ENCODE data around the gene WDR26. TPM values are rescaled to one million over a fixed set of nuclear protein-coding genes. Genes with fewer than 3 reads are reported as not detected.
"Not testable (repeated sequence)": the region's sequence is repeated elsewhere in the genome, so short reads cannot be mapped to it uniquely, and the experiment has no call there.

Gene WDR26
- total RNA-seq, 1 donor from 2014 or later: 79.5 TPM

GRCh38 chr1:224357626-224358124, 76.9 kb downstream of the WDR26 start:
- peaks cover 21% of the 10 kb centered on the region for H3K4me1 Mint-ChIP-seq (ENCODE audit: low read depth)
- peaks cover 2% of the 10 kb centered on the region for H3K36me3 Mint-ChIP-seq (ENCODE audit: low read depth)
- DNase-seq (ENCODE audit: low spot score): no peak
- peak; percentile 9 for TF ChIP-seq CTCF (IDR thresholded peaks at IDR 0.05)
- H3K27ac Mint-ChIP-seq (ENCODE audit: unreplicated experiment): peak overlapping the region; percentile 92
- H3K9me3 Mint-ChIP-seq (ENCODE audit: low read depth): no peaks in the 10 kb centered on the region
- H3K4me3 Mint-ChIP-seq (ENCODE audit: unreplicated experiment): peak overlapping the region; percentile 88
- H3K27me3 Mint-ChIP-seq (ENCODE audit: low read depth): no peaks in the 10 kb centered on the region

- H3K36me3 Mint-ChIP-seq (ENCODE audit: low read depth): no peaks in the 10 kb centered on the region
- TF ChIP-seq CTCF (IDR thresholded peaks at IDR 0.05): peak; percentile 20
- H3K27me3 Mint-ChIP-seq (ENCODE audit: low read depth): no peaks in the 10 kb centered on the region
- peak within 1 kb of the TSS; percentile 88 for H3K4me3 Mint-ChIP-seq (ENCODE audit: unreplicated experiment)
- H3K27ac Mint-ChIP-seq (ENCODE audit: unreplicated experiment): peak within 1 kb of the TSS; percentile 92
- DNase-seq (ENCODE audit: low spot score): peak; percentile 96
- peaks cover 21% of the 10 kb centered on the region for H3K4me1 Mint-ChIP-seq (ENCODE audit: low read depth)
- no peaks in the 10 kb centered on the region for H3K9me3 Mint-ChIP-seq (ENCODE audit: low read depth)
These were observed 77.6 kb downstream of the WDR26 start, which contains the start of gene CNIH4 for GRCh38 chr1:224356685-224357625. CNIH4 (plus strand) TSS chr1:224356879; CDS start chr1:224356925, 46 bp downstream.

GRCh38 chr1:224353975-224354925, 80.3 kb downstream of the WDR26 start:
- H3K36me3 Mint-ChIP-seq (ENCODE audit: low read depth): no peaks in the 10 kb centered on the region
- H3K4me3 Mint-ChIP-seq (ENCODE audit: unreplicated experiment): no peak overlapping the region
- no peak for DNase-seq (ENCODE audit: low spot score)
- peaks cover 20% of the 10 kb centered on the region for H3K4me1 Mint-ChIP-seq (ENCODE audit: low read depth)
- TF ChIP-seq CTCF (IDR thresholded peaks at IDR 0.05): no peak
- no peaks in the 10 kb centered on the region for H3K9me3 Mint-ChIP-seq (ENCODE audit: low read depth)
- H3K27me3 Mint-ChIP-seq (ENCODE audit: low read depth): no peaks in the 10 kb centered on the region
- H3K27ac Mint-ChIP-seq (ENCODE audit: unreplicated experiment): no peak overlapping the region

- not testable (repeated sequence) for DNase-seq (ENCODE audit: low spot score); H3K36me3 Mint-ChIP-seq (ENCODE audit: low read depth)
These were observed 82.0 kb downstream of the WDR26 start for GRCh38 chr1:224352436-224353085.

GRCh38 chr1:224349716-224350115, 84.9 kb downstream of the WDR26 start:
- H3K4me3 Mint-ChIP-seq (ENCODE audit: unreplicated experiment); H3K27me3 Mint-ChIP-seq (ENCODE audit: low read depth): not testable (repeated sequence)

More at GRCh38 chr1:224352436-224353085, 82.0 kb downstream of the WDR26 start:
- H3K27ac Mint-ChIP-seq (ENCODE audit: unreplicated experiment); H3K4me1 Mint-ChIP-seq (ENCODE audit: low read depth); H3K9me3 Mint-ChIP-seq (ENCODE audit: low read depth); H3K27me3 Mint-ChIP-seq (ENCODE audit: low read depth); H3K4me3 Mint-ChIP-seq (ENCODE audit: unreplicated experiment): not testable (repeated sequence)

More at GRCh38 chr1:224349716-224350115, 84.9 kb downstream of the WDR26 start:
- H3K27ac Mint-ChIP-seq (ENCODE audit: unreplicated experiment); H3K9me3 Mint-ChIP-seq (ENCODE audit: low read depth); H3K36me3 Mint-ChIP-seq (ENCODE audit: low read depth); DNase-seq (ENCODE audit: low spot score); H3K4me1 Mint-ChIP-seq (ENCODE audit: low read depth): not testable (repeated sequence)

Data from chondrocyte (in vitro differentiated cells).